T-helper 1 cell treated with Interleukin-12 subunit alpha and Interleukin-12 subunit beta and Interleukin-4 antibody, amounts not matched to agents 30 μg/mL and 1 μg/mL, for 36 hours (primary cell): ENCODE results near the gene PTGER1.
A peak's percentile ranks its signal among the peaks of the same experiment; 100 is the strongest.

Source experiments
- H3K27ac Mint-ChIP-seq: one replicate; pipeline ENCODE4 v1.8.0; 2021; ENCODE audit warnings: mild to moderate bottlenecking, mixed read lengths
- H3K27me3 Mint-ChIP-seq: one replicate; pipeline ENCODE4 v1.8.0; 2021; ENCODE audit warnings: low read depth, mixed read lengths
- H3K36me3 Mint-ChIP-seq: one replicate; pipeline ENCODE4 v1.8.0; 2021; ENCODE audit warnings: low read depth, mixed read lengths
- H3K4me1 Mint-ChIP-seq: one replicate; pipeline ENCODE4 v1.8.0; 2021; ENCODE audit warnings: low read depth, mixed read lengths
- H3K4me3 Mint-ChIP-seq: one replicate; pipeline ENCODE4 v1.8.0; 2021; ENCODE audit warnings: mild to moderate bottlenecking, moderate library complexity, mixed read lengths
- H3K9me3 Mint-ChIP-seq: one replicate; pipeline ENCODE4 v1.8.0; 2021; ENCODE audit warnings: mixed read lengths

The PTGER1 gene

DNA sequence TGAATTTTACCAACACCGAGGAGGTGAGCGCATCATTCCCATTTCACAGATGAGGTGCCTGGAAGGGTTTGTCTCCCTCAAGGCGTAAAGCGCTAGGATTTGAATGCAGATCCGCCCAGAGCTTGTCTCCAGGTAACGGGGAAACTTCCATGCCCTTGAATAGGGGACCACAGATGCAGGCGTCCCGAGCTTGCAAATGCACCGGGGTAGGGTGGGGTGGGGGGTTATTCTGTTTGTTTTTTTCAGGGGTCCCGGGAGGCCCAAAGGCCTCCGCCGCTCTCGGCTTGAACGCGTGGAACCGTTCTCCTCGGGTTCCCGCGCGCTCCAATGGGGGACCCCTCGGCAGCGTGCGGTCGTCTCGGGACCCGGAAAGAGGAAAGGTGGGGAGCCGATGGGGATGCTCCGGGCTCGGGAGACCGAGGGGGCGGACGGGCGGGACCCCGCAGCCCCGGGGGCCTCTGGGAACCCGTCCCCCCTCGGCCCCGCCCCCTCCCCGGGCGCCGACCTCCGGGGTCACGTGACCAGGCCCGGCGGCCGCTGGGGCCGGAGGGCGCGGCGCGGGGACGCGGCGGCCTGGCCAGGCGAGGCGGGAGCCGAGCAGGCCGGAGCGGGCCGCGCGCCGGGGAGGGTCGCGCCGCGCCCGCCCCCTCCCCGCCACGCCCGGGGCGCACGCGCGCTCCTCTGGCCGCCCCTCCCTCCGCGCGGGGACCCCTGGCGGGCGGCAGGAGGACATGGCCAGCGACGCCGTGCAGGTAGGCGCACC is 42.2 kb downstream of the PTGER1 start, which contains the start of gene PKN1:
Gene PKN1 (plus strand): TSS at position 516 of the 763 bp plus-strand sequence. CDS start 216 bp downstream, at position 732.
- no peaks in the 10 kb centered on the region for H3K36me3 Mint-ChIP-seq
- H3K9me3 Mint-ChIP-seq = no peaks in the 10 kb centered on the region
- peak within 1 kb of the TSS; percentile 88 for H3K4me3 Mint-ChIP-seq
- H3K4me1 Mint-ChIP-seq = peaks cover 21% of the 10 kb centered on the region
- H3K27me3 Mint-ChIP-seq = peaks cover 9% of the 10 kb centered on the region
- H3K27ac Mint-ChIP-seq = peak within 1 kb of the TSS; percentile 31

DNA sequence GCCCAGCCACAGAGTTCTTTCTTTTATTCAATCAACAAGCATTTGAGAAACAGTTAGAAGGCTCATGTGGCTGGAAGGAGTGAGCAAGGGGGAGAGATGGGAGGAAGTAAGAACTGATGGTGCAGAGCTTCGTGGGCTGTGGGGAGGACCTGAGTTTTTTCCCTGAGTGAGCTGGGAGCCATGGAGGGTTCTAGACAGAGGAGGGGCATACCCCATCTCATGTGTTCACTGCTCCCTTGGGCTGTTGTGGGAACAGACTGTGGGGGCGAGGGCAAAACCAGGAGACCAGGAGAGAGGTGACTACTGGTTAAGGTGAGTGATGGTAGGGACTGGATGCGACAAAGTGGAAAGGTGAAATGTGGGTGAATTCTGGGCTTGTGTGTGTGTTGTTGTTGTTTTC is 44.4 kb downstream of the PTGER1 start:
- H3K27me3 Mint-ChIP-seq = peaks cover 13% of the 10 kb centered on the region
- peak overlapping the region; percentile 41 for H3K4me3 Mint-ChIP-seq
- no peaks in the 10 kb centered on the region for H3K36me3 Mint-ChIP-seq
- no peak overlapping the region for H3K27ac Mint-ChIP-seq
- H3K4me1 Mint-ChIP-seq = peaks cover 20% of the 10 kb centered on the region
- no peaks in the 10 kb centered on the region for H3K9me3 Mint-ChIP-seq

DNA sequence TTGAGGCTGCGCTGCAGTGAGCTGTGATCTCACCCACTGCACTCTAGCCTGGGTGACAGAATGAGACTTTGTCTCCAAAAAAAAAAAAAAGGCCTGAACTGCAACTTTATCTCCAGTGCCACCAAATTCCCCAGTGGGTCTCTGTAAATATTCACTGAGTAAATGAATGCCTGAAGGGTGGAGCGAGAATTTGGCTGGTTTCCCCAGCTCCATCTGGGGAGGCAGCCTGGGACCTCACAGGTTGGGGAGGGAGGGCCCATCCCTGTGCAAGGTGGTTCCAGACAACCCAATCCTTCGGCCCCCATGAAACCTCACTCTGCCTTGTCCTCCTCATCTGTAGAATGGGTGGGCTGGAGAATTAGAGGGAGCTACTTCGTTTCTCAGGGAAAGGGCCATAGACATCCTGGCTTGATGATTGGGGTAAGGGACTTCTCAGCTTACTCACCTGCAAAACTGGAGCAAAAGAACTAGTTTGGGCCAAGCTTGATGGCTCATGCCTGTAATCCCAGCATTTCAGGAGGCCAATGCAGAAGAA is 46.2 kb downstream of the PTGER1 start:
- H3K27me3 Mint-ChIP-seq = peaks cover 13% of the 10 kb centered on the region
- no peak overlapping the region for H3K4me3 Mint-ChIP-seq
- H3K9me3 Mint-ChIP-seq = no peaks in the 10 kb centered on the region
- H3K36me3 Mint-ChIP-seq = no peaks in the 10 kb centered on the region
- H3K4me1 Mint-ChIP-seq = peaks cover 13% of the 10 kb centered on the region
- no peak overlapping the region for H3K27ac Mint-ChIP-seq

DNA sequence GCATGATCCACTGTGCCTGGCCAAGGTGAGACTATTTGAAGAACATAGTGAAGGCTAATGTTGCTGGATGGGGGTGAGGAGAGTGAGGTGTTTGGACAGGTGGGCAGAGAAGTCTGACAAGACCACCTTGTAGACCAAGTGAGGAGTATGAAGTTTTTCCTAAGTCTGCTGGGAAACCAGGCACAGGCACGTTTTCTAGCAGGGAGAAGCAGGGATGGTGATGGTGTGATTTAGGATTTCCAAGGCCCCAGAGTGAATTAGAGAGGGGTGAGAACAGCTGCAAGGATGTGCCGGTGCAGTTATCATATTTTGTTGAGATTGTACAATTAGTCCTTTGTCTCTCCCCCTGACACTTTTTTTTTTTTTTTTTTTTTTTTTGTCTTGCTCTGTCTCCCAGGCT is 47.7 kb downstream of the PTGER1 start:
- no peak overlapping the region for H3K4me3 Mint-ChIP-seq
- no peaks in the 10 kb centered on the region for H3K36me3 Mint-ChIP-seq
- H3K27me3 Mint-ChIP-seq = peaks cover 13% of the 10 kb centered on the region
- peaks cover 10% of the 10 kb centered on the region for H3K4me1 Mint-ChIP-seq
- H3K27ac Mint-ChIP-seq = no peak overlapping the region
- no peaks in the 10 kb centered on the region for H3K9me3 Mint-ChIP-seq

DNA sequence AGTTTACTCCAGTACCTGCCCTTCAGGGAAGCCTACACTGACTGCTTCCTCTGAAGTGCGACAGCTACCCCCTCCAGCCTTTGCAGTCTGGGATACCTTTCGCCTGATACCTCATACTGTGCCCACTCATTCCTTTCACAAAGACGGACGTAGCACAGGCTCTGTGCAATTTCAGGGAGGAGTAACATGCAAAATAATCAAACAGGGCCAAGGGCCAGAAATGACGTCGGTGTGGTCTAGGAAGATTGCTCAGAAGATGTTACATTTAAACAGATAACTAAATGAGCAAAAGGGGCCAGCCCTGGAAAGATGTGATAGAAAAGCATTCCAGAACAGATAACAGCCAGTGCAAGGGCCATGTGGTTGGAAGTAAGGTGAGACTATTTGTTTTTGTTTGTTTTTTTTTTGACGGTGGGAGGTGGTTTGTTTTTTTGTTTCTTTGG is 49.4 kb downstream of the PTGER1 start:
- Mint-ChIP-seq H3K27ac (no peak overlapping the region), H3K9me3 (no peaks in the 10 kb centered on the region), H3K4me1 (peaks cover 2% of the 10 kb centered on the region), H3K27me3 (peaks cover 10% of the 10 kb centered on the region), H3K36me3 (no peaks in the 10 kb centered on the region), H3K4me3 (no peak overlapping the region)
